CD4-positive, alpha-beta memory T cell (primary cell): ENCODE results near the gene DDB1. TPM values are rescaled to one million over a fixed set of nuclear protein-coding genes. Genes with fewer than 3 reads are reported as not detected.

Experiments
- CTCF ChIA-PET: fragments of 350-600 bp; sonication (Branson Sonifier 250); formaldehyde crosslinking; loops from one replicate; lab custom pipeline; 2021; ENCODE audit warnings: inconsistent platforms; ENCODE audit not compliant: partially characterized antibody; lab: Charles Lee
- POLR2A ChIA-PET: fragments of 350-600 bp; sonication (Branson Sonifier 250); formaldehyde crosslinking; loops from one replicate; lab custom pipeline; 2021; ENCODE audit not compliant: partially characterized antibody; lab: Charles Lee
- DNase-seq, 5 donors: peaks; one replicate each; pipeline versions ENCODE4 v3.0.0 to v3.0.0-alpha.2; 2020 to 2022; ENCODE audit warnings: mixed read lengths in 1 of 5
- H3K27ac ChIP-seq: one replicate; pipeline ENCODE4 v1.7.0; 2013; ENCODE audit warnings: low read depth, low read length
- H3K27me3 ChIP-seq: 2 replicates; pipeline ENCODE4 v1.7.0; 2013; ENCODE audit warnings: mild to moderate bottlenecking, low read length, moderate library complexity; ENCODE audit not compliant: insufficient read depth
- H3K36me3 ChIP-seq: 2 replicates; pipeline ENCODE4 v1.7.0; 2013; ENCODE audit warnings: mild to moderate bottlenecking, low read length, moderate library complexity; ENCODE audit not compliant: insufficient read depth
- H3K4me1 ChIP-seq: 2 replicates; pipeline ENCODE4 v1.7.0; 2013; ENCODE audit warnings: mild to moderate bottlenecking, low read length, moderate library complexity; ENCODE audit not compliant: insufficient read depth
- H3K4me3 ChIP-seq, 2 donors: one replicate each; pipeline ENCODE4 v1.7.0; 2013; ENCODE audit warnings: low read length in 2 of 2, mild to moderate bottlenecking in 1 of 2
- H3K9me3 ChIP-seq, 2 donors: one replicate each; pipeline ENCODE4 v1.7.0; 2013; ENCODE audit warnings: low read length in 2 of 2, control low read depth in 1 of 2; ENCODE audit not compliant: control insufficient read depth in 1 of 2
- H3K27ac Mint-ChIP-seq, 7 donors: one replicate each; pipeline ENCODE4 v1.8.0; 2020 to 2021; ENCODE audit warnings: mixed read lengths in 7 of 7, mild to moderate bottlenecking in 6 of 7, inconsistent platforms in 3 of 7, moderate library complexity in 3 of 7
- H3K27me3 Mint-ChIP-seq, 2 donors: one replicate each; pipeline ENCODE4 v1.8.0; 2020 to 2021; ENCODE audit warnings: mixed read lengths in 2 of 2
- H3K36me3 Mint-ChIP-seq, 2 donors: one replicate each; pipeline ENCODE4 v1.8.0; 2020 to 2021; ENCODE audit warnings: mixed read lengths in 2 of 2, inconsistent platforms in 1 of 2, mild to moderate bottlenecking in 1 of 2
- H3K4me1 Mint-ChIP-seq, 4 donors: one replicate each; pipeline ENCODE4 v1.8.0; 2020 to 2021; ENCODE audit warnings: mixed read lengths in 4 of 4, mild to moderate bottlenecking in 1 of 4
- H3K4me3 Mint-ChIP-seq, 8 donors: one replicate each; pipeline ENCODE4 v1.8.0; 2020 to 2021; ENCODE audit warnings: mixed read lengths in 8 of 8, mild to moderate bottlenecking in 7 of 8, moderate library complexity in 6 of 8, inconsistent platforms in 3 of 8
- H3K9me3 Mint-ChIP-seq, 8 donors: one replicate each; pipeline ENCODE4 v1.8.0; 2020 to 2021; ENCODE audit warnings: mixed read lengths in 8 of 8, mild to moderate bottlenecking in 5 of 8, inconsistent platforms in 3 of 8, moderate library complexity in 1 of 8
- intact Hi-C: fragments of 100-400 bp; cut with micrococcal nuclease; formaldehyde crosslinking; loops from one replicate; pipeline ENCODE4 v1.15.1; 2023
- polyA plus RNA-seq, 2 donors: library from polyadenylated mRNA; unstranded; fragments of 300-500 nt; fragmentation: Illumina TruSeq; gene quantifications; one replicate each; pipeline ENCODE4 v1.2.3, GENCODE V29; 2021
- total RNA-seq, 2 experiments: library from RNA; stranded (reverse); gene quantifications; one replicate each; pipeline ENCODE4 v1.2.3, GENCODE V29; 2021

DDB1 gene
- total and polyA plus RNA-seq, 4 experiments from 2014 or later, result 121 to 169 (median 148) TPM

- intact Hi-C loops, result no loop called here
- CTCF ChIA-PET, result no interaction called here
These were observed 41.8 kb downstream of the DDB1 start for GRCh38 chr11:61290905-61291690.

GRCh38 chr11:61287338-61287977 is 45.4 kb downstream of the DDB1 start:
- H3K27ac Mint-ChIP-seq, result peak overlapping the region in 1 of 7 donors; percentile 63
- Histone ChIP-seq H3K27me3 (no peaks in the 10 kb centered on the region), H3K4me1 (no peaks in the 10 kb centered on the region), H3K9me3 (no peaks in the 10 kb centered on the region), H3K27ac (no peak overlapping the region), H3K36me3 (no peaks in the 10 kb centered on the region), H3K4me3 (no peak overlapping the region)
- intact Hi-C loops, result no loop called here
- no peak for DNase-seq
- CTCF ChIA-PET, result interaction anchor here (0.7 kb wide), 1 partner anchor 160 kb away, joined by 4 read pairs; no protein-coding TSS in a partner anchor
- H3K36me3 Mint-ChIP-seq, result no peaks in the 10 kb centered on the region
- H3K9me3 Mint-ChIP-seq, result peaks cover 0 to 3% (median 0%) of the 10 kb centered on the region in 8 donors
- POLR2A ChIA-PET, result no interaction called here
- no peak overlapping the region for H3K4me3 Mint-ChIP-seq
- H3K4me1 Mint-ChIP-seq, result peaks cover 0 to 3% (median 1%) of the 10 kb centered on the region in 4 donors
- peaks cover 3 to 7% of the 10 kb centered on the region in 2 donors for H3K27me3 Mint-ChIP-seq

More at GRCh38 chr11:61290905-61291690, 41.8 kb downstream of the DDB1 start:
- peaks cover 11 to 15% of the 10 kb centered on the region in 2 donors for H3K27me3 Mint-ChIP-seq
- H3K9me3 ChIP-seq, result no peaks in the 10 kb centered on the region
- POLR2A ChIA-PET, result no interaction called here
- no peak overlapping the region for H3K27ac Mint-ChIP-seq
- no peaks in the 10 kb centered on the region for H3K36me3 ChIP-seq
- H3K27me3 ChIP-seq, result peaks cover 4% of the 10 kb centered on the region
- H3K4me3 Mint-ChIP-seq, result no peak overlapping the region
- peaks cover 16% of the 10 kb centered on the region for H3K4me1 ChIP-seq
- H3K27ac ChIP-seq, result no peak overlapping the region
- no peak for DNase-seq
- no peak overlapping the region for H3K4me3 ChIP-seq
- peaks cover 0 to 2% (median 0%) of the 10 kb centered on the region in 8 donors for H3K9me3 Mint-ChIP-seq
- peaks cover 5 to 17% (median 11%) of the 10 kb centered on the region in 4 donors for H3K4me1 Mint-ChIP-seq
- H3K36me3 Mint-ChIP-seq, result no peaks in the 10 kb centered on the region

GRCh38 chr11:61283613-61284012 is 49.3 kb downstream of the DDB1 start:
- POLR2A ChIA-PET, result no interaction called here
- H3K27me3 ChIP-seq, result no peaks in the 10 kb centered on the region
- CTCF ChIA-PET, result no interaction called here
- intact Hi-C loops, result no loop called here
- H3K36me3 ChIP-seq, result no peaks in the 10 kb centered on the region
- H3K4me1 ChIP-seq, result no peaks in the 10 kb centered on the region
- no peak overlapping the region for H3K4me3 Mint-ChIP-seq
- no peak for DNase-seq
- H3K9me3 Mint-ChIP-seq, result peaks cover 0 to 3% (median 0%) of the 10 kb centered on the region in 8 donors
- no peaks in the 10 kb centered on the region for H3K36me3 Mint-ChIP-seq
- H3K27ac ChIP-seq, result no peak overlapping the region
- no peak overlapping the region for H3K4me3 ChIP-seq
- H3K27me3 Mint-ChIP-seq, result peaks cover 3 to 4% of the 10 kb centered on the region in 2 donors
- H3K9me3 ChIP-seq, result no peaks in the 10 kb centered on the region
- no peaks in the 10 kb centered on the region for H3K4me1 Mint-ChIP-seq
- peak overlapping the region in 1 of 7 donors; percentile 27 for H3K27ac Mint-ChIP-seq

- no peak for DNase-seq
- Mint-ChIP-seq H3K9me3 (peaks cover 0 to 3% (median 0%) of the 10 kb centered on the region in 8 donors), H3K4me1 (no peaks in the 10 kb centered on the region), H3K4me3 (no peak overlapping the region), H3K27ac (no peak overlapping the region), H3K27me3 (peaks cover 2 to 5% of the 10 kb centered on the region in 2 donors), H3K36me3 (no peaks in the 10 kb centered on the region)
- Histone ChIP-seq H3K27ac (no peak overlapping the region), H3K9me3 (no peaks in the 10 kb centered on the region), H3K36me3 (no peaks in the 10 kb centered on the region), H3K4me1 (no peaks in the 10 kb centered on the region), H3K4me3 (no peak overlapping the region), H3K27me3 (no peaks in the 10 kb centered on the region)
- POLR2A ChIA-PET, result no interaction called here
- CTCF ChIA-PET, result no interaction called here
- intact Hi-C loops, result no loop called here
These were observed 51.2 kb downstream of the DDB1 start for GRCh38 chr11:61281581-61282250.

- DNase-seq, result no peak
- Histone ChIP-seq H3K9me3 (no peaks in the 10 kb centered on the region), H3K27me3 (no peaks in the 10 kb centered on the region), H3K4me1 (no peaks in the 10 kb centered on the region), H3K36me3 (no peaks in the 10 kb centered on the region), H3K27ac (no peak overlapping the region), H3K4me3 (no peak overlapping the region)
- Mint-ChIP-seq H3K4me3 (no peak overlapping the region), H3K27ac (no peak overlapping the region), H3K4me1 (no peaks in the 10 kb centered on the region), H3K36me3 (no peaks in the 10 kb centered on the region), H3K9me3 (peaks cover 0 to 3% (median 0%) of the 10 kb centered on the region in 8 donors), H3K27me3 (peaks cover 2 to 5% of the 10 kb centered on the region in 2 donors)
- intact Hi-C loops, result no loop called here
- ChIA-PET POLR2A (no interaction called here), CTCF (no interaction called here)
These were observed 51.9 kb downstream of the DDB1 start for GRCh38 chr11:61280883-61281580.

- H3K27ac ChIP-seq, result no peak overlapping the region
- Mint-ChIP-seq H3K4me3 (no peak overlapping the region), H3K4me1 (no peaks in the 10 kb centered on the region), H3K27me3 (peaks cover 2 to 7% of the 10 kb centered on the region in 2 donors), H3K36me3 (no peaks in the 10 kb centered on the region), H3K27ac (no peak overlapping the region), H3K9me3 (peaks cover 0 to 3% (median 0%) of the 10 kb centered on the region in 8 donors)
- H3K4me1 ChIP-seq, result no peaks in the 10 kb centered on the region
- intact Hi-C loops, result no loop called here
- POLR2A ChIA-PET, result no interaction called here
- H3K36me3 ChIP-seq, result no peaks in the 10 kb centered on the region
- DNase-seq, result no peak
- no peak overlapping the region for H3K4me3 ChIP-seq
- H3K9me3 ChIP-seq, result no peaks in the 10 kb centered on the region
- CTCF ChIA-PET, result no interaction called here
- H3K27me3 ChIP-seq, result no peaks in the 10 kb centered on the region
These were observed 52.8 kb downstream of the DDB1 start for GRCh38 chr11:61279934-61280659.
